T47D (cell line): ENCODE measurements around the gene SEMA3B.

ENCODE experiments used
- DNase-seq, 2 experiments: peaks; one replicate each; pipeline versions ENCODE4 v3.0.0 to v3.0.0-alpha.2; 2011 to 2012; ENCODE audit warnings: low read depth in 1 of 2, low spot score in 1 of 2
- JUND ChIP-seq: IDR thresholded peaks from 2 replicates; pipeline ENCODE4 v1.6.1; 2012; ENCODE audit warnings: low read depth
- in situ Hi-C: cut with HindIII; loops from 2 replicates; pipeline ENCODE4 v1.10.0; 2016; ENCODE audit warnings: low sequenced_read_pairs, low pct_unique_long_range_greater_than_20kb

SEMA3B gene

GRCh38 chr3:50230794-50231125 is 38.2 kb upstream of the SEMA3B start:
- TF ChIP-seq JUND: no peak
- DNase-seq: no peak
- in situ Hi-C loops: no loop called here

- TF ChIP-seq JUND: no peak
- in situ Hi-C loops: no loop called here
- no peak for DNase-seq
These were observed 37.4 kb upstream of the SEMA3B start for GRCh38 chr3:50231581-50231980.

GRCh38 chr3:50232303-50232702 is 36.6 kb upstream of the SEMA3B start:
- no peak for DNase-seq
- in situ Hi-C loops: no loop called here
- TF ChIP-seq JUND: no peak

GRCh38 chr3:50233176-50233575 is 35.8 kb upstream of the SEMA3B start:
- no peak for DNase-seq
- in situ Hi-C loops: no loop called here

DNA sequence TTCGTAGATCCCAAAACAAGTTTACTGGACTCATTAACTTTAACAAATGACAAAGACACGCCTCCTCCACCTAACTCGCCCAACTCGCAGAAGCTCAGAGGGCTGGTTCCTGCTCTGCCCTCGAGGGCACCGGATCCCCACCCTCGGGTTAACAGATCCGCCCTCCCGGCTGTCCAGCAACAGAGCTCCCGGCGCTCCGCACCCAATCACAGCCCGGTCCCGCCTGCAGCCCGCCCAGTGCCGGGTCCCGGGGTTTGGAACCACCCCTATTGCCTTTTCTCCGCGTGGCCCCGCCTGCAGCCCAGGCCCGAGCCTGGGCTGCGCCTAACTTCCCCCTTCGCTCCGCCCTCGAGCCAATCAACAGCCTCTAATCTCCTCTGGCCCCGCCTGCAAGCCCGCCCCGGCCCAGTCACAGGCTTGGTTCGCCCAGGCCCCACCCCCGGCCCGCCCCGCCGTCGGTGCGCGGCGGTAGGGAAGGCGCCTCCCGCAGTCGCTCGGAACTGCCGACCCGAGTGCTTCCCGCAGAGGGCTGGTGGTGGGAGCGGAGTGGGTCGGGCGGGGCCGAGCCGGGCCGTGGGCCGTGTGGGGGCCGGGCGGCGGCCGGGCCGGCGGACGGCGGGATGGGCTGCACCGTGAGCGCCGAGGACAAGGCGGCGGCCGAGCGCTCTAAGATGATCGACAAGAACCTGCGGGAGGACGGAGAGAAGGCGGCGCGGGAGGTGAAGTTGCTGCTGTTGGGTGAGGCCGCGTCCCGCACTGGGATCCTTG is 33.0 kb upstream of the SEMA3B start, which contains the start of gene GNAI2:
GNAI2 (plus strand) TSS at position 489 of the 768 bp plus-strand sequence; CDS start at position 621, 132 bp downstream.
- TF ChIP-seq JUND: no peak
- in situ Hi-C loops: no loop called here
- peak; percentile 91 to 98 for DNase-seq

More at GRCh38 chr3:50233176-50233575, 35.8 kb upstream of the SEMA3B start:
- TF ChIP-seq JUND: no peak

DNA sequence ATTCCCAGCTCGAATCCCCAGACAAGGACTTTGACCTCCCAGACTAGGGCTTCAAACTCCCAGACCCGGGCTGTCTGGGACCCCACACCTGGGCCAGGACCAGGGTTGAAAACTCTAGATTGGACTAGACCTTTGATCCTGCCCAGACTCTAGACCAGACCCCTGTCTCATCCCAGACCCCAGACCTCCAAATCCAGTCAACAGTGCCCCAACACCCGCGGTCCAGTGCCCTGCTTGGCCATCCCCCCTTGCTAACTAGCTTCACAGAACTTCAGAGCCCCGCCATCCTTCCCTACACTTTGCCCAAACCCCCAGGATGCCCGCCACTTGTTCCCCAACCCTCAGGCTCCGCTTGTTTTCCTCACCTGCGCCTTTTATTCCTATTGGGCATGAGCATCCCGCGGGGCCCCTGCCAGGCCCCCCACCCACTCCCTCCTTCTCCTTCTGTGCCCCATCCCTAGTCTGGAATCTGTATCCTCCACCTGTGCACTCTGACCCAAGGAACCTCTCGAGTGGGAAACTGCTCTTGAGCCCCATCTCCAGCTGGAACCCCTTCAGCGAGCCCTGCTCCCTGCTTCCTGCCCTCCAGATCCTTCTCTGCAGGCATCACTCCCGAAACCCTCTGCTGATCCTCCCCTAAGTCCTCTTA is 32.3 kb upstream of the SEMA3B start:
- in situ Hi-C loops: no loop called here
- DNase-seq: no peak
- no peak for TF ChIP-seq JUND

GRCh38 chr3:50237133-50237651 is 31.8 kb upstream of the SEMA3B start:
- TF ChIP-seq JUND: no peak
- in situ Hi-C loops: no loop called here
- DNase-seq: no peak

GRCh38 chr3:50237754-50238548 is 31.0 kb upstream of the SEMA3B start:
- in situ Hi-C loops: no loop called here
- peak; percentile 61 to 72 for DNase-seq
- no peak for TF ChIP-seq JUND

- DNase-seq: peak in 1 of 2 experiments; percentile 60
- in situ Hi-C loops: no loop called here
- TF ChIP-seq JUND: no peak
These were observed 30.4 kb upstream of the SEMA3B start for GRCh38 chr3:50238549-50239026.

- in situ Hi-C loops: no loop called here
- no peak for DNase-seq
- TF ChIP-seq JUND: no peak
These were observed 29.3 kb upstream of the SEMA3B start for GRCh38 chr3:50239649-50240048.

DNA sequence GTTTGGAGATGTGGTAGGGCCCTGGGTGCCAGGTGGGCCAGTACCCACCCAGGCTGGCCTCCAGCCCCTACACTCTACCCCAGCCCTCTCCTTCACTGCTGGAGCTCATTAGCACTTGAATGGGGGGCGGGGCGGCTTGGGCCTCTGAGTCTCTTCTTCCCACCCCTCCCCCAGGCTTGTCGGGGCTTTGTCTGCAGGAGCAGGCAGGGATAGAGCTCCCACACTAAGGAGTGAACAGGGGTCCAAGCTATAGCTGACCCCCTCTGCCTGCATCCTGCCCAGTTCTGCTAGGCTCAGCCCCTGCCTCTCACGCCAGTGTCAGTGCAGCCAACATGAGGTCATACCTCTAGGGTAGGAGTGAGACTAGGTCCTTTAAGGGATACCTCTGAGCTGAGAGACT is 27.8 kb upstream of the SEMA3B start:
- no peak for TF ChIP-seq JUND
- in situ Hi-C loops: no loop called here
- DNase-seq: no peak

GRCh38 chr3:50241713-50242380 is 27.1 kb upstream of the SEMA3B start:
- TF ChIP-seq JUND: no peak
- no peak for DNase-seq
- in situ Hi-C loops: no loop called here
